ENCODE measurements around the gene KLHL26. TPM values are rescaled to one million over a fixed set of nuclear protein-coding genes. Genes with fewer than 3 reads are reported as not detected.

Gene KLHL26
- total and polyA plus RNA-seq, 4 donors = 2.3 to 5.9 (median 2.4) TPM

DNA sequence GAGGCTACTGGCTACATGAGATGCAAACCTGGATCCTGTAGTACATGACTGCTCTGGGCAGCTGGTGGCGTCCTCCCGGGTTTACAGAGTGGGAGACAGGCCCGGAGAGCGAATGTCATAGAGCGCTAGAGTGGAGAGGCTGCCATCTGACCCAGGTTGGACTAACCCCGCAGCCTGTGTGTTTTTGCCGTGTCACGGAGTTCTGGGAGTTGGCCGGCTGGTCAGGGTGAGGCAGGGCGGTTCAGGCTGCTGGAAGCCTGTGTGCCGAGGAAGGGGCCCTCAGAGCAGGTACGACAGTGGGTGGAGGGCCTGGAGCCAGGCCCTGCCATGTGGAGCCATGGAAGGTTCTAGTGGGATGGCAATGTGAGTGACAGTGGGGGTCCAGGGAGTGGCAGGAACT is 59.2 kb downstream of the KLHL26 start:
- no peaks in the 10 kb centered on the region for H3K9me3 ChIP-seq (ENCODE audit: control insufficient read depth in 4 of 4, low read length in 3 of 4)
- H3K9ac ChIP-seq (ENCODE audit: low read depth in 1 of 2, low read length in 2 of 2) = no peak overlapping the region
- H3K27ac ChIP-seq (ENCODE audit: low read depth in 1 of 2, low read length in 2 of 2) = no peak overlapping the region
- H3K4me3 ChIP-seq (ENCODE audit: low read depth in 1 of 3, low read length in 3 of 3) = no peak overlapping the region
- WGBS = 91% methylated on average over 12 of the region's 12 CpGs
- no peak for DNase-seq (ENCODE audit: low spot score)
- H3K36me3 ChIP-seq (ENCODE audit: control insufficient read depth in 4 of 4, insufficient read depth in 3 of 4, low read depth in 1 of 4, low read length in 3 of 4) = no peaks in the 10 kb centered on the region
- H3K4me1 ChIP-seq (ENCODE audit: control insufficient read depth in 4 of 4, insufficient read depth in 4 of 4, low read length in 3 of 4) = peaks cover 4 to 16% (median 11%) of the 10 kb centered on the region in 4 donors
- no peak for TF ChIP-seq YY1 (IDR thresholded peaks at IDR 0.05)
- TF ChIP-seq RAD21 (IDR thresholded peaks at IDR 0.05) = no peak
- TF ChIP-seq, protein P1, sequence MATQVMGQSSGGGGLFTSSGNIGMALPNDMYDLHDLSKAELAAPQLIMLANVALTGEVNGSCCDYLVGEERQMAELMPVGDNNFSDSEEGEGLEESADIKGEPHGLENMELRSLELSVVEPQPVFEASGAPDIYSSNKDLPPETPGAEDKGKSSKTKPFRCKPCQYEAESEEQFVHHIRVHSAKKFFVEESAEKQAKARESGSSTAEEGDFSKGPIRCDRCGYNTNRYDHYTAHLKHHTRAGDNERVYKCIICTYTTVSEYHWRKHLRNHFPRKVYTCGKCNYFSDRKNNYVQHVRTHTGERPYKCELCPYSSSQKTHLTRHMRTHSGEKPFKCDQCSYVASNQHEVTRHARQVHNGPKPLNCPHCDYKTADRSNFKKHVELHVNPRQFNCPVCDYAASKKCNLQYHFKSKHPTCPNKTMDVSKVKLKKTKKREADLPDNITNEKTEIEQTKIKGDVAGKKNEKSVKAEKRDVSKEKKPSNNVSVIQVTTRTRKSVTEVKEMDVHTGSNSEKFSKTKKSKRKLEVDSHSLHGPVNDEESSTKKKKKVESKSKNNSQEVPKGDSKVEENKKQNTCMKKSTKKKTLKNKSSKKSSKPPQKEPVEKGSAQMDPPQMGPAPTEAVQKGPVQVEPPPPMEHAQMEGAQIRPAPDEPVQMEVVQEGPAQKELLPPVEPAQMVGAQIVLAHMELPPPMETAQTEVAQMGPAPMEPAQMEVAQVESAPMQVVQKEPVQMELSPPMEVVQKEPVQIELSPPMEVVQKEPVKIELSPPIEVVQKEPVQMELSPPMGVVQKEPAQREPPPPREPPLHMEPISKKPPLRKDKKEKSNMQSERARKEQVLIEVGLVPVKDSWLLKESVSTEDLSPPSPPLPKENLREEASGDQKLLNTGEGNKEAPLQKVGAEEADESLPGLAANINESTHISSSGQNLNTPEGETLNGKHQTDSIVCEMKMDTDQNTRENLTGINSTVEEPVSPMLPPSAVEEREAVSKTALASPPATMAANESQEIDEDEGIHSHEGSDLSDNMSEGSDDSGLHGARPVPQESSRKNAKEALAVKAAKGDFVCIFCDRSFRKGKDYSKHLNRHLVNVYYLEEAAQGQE (IDR thresholded peaks at IDR 0.05) = no peak
- TF ChIP-seq NR2F2 (IDR thresholded peaks at IDR 0.05) = no peak
- no peak for TF ChIP-seq HNF4G (IDR thresholded peaks at IDR 0.05)
- TF ChIP-seq JUND (IDR thresholded peaks at IDR 0.05) = no peak
- TF ChIP-seq, protein P2, sequence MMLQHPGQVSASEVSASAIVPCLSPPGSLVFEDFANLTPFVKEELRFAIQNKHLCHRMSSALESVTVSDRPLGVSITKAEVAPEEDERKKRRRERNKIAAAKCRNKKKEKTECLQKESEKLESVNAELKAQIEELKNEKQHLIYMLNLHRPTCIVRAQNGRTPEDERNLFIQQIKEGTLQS (IDR thresholded peaks at IDR 0.05) = no peak
- TF ChIP-seq FOXA1 (IDR thresholded peaks at IDR 0.05) = no peak
- TF ChIP-seq GABPA (IDR thresholded peaks at IDR 0.05 in 1 of 2, conservative IDR thresholded peaks at IDR 0.05 in 1 of 2) = no peak
- TF ChIP-seq, protein P3, sequence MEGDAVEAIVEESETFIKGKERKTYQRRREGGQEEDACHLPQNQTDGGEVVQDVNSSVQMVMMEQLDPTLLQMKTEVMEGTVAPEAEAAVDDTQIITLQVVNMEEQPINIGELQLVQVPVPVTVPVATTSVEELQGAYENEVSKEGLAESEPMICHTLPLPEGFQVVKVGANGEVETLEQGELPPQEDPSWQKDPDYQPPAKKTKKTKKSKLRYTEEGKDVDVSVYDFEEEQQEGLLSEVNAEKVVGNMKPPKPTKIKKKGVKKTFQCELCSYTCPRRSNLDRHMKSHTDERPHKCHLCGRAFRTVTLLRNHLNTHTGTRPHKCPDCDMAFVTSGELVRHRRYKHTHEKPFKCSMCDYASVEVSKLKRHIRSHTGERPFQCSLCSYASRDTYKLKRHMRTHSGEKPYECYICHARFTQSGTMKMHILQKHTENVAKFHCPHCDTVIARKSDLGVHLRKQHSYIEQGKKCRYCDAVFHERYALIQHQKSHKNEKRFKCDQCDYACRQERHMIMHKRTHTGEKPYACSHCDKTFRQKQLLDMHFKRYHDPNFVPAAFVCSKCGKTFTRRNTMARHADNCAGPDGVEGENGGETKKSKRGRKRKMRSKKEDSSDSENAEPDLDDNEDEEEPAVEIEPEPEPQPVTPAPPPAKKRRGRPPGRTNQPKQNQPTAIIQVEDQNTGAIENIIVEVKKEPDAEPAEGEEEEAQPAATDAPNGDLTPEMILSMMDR (IDR thresholded peaks at IDR 0.05; ENCODE audit: low read depth, low read length, missing input control) = no peak
- TF ChIP-seq RXRA (IDR thresholded peaks at IDR 0.05) = no peak
- TF ChIP-seq SP1 (IDR thresholded peaks at IDR 0.05) = no peak
- no peak for TF ChIP-seq EGR1 (IDR thresholded peaks at IDR 0.05; ENCODE audit: low read depth in 2 of 2)
- TF ChIP-seq FOXA2 (IDR thresholded peaks at IDR 0.05) = no peak
- no peak for TF ChIP-seq HNF4A (conservative IDR thresholded peaks at IDR 0.05)
- no peak for TF ChIP-seq TAF1 (conservative IDR thresholded peaks at IDR 0.05)
- TF ChIP-seq, protein P4, sequence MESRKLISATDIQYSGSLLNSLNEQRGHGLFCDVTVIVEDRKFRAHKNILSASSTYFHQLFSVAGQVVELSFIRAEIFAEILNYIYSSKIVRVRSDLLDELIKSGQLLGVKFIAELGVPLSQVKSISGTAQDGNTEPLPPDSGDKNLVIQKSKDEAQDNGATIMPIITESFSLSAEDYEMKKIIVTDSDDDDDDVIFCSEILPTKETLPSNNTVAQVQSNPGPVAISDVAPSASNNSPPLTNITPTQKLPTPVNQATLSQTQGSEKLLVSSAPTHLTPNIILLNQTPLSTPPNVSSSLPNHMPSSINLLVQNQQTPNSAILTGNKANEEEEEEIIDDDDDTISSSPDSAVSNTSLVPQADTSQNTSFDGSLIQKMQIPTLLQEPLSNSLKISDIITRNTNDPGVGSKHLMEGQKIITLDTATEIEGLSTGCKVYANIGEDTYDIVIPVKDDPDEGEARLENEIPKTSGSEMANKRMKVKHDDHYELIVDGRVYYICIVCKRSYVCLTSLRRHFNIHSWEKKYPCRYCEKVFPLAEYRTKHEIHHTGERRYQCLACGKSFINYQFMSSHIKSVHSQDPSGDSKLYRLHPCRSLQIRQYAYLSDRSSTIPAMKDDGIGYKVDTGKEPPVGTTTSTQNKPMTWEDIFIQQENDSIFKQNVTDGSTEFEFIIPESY (IDR thresholded peaks at IDR 0.05) = no peak
- no peaks in the 10 kb centered on the region for H3K27me3 ChIP-seq (ENCODE audit: control insufficient read depth in 4 of 4, insufficient read depth in 4 of 4, low read length in 3 of 4)

DNA sequence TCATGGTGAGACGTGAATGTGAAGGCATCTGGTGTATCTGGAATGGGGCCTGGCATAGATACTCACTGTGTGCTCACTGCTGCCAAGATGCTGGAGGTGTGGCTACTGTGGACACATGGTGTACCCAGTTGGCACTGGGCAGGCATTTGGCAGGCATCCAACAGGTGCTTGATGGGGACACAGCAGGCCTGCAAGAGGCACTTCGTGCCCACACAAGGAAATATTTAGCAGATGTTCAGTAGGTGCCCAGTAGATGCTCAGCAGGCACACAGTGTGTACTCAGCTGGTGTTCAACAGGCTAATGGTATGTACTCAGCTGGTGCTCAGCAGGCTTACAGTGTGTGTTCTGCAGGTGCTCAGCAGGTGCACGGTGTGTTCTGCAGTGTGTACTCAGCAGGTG is 60.9 kb downstream of the KLHL26 start:
- no peak for DNase-seq (ENCODE audit: low spot score)
- H3K9ac ChIP-seq (ENCODE audit: low read depth in 1 of 2, low read length in 2 of 2) = no peak overlapping the region

More for the DNA sequence above, 60.9 kb downstream of the KLHL26 start:
- WGBS = 59% methylated on average over 3 of the region's 3 CpGs
- H3K4me3 ChIP-seq (ENCODE audit: low read depth in 1 of 3, low read length in 3 of 3) = no peak overlapping the region
- no peaks in the 10 kb centered on the region for H3K9me3 ChIP-seq (ENCODE audit: control insufficient read depth in 4 of 4, low read length in 3 of 4)
- TF ChIP-seq YY1 (IDR thresholded peaks at IDR 0.05) (no peak), RXRA (IDR thresholded peaks at IDR 0.05) (no peak), TAF1 (conservative IDR thresholded peaks at IDR 0.05) (no peak), NR2F2 (IDR thresholded peaks at IDR 0.05) (no peak), SP1 (IDR thresholded peaks at IDR 0.05) (no peak), RAD21 (IDR thresholded peaks at IDR 0.05) (no peak), HNF4G (IDR thresholded peaks at IDR 0.05) (no peak)
- H3K27me3 ChIP-seq (ENCODE audit: control insufficient read depth in 4 of 4, insufficient read depth in 4 of 4, low read length in 3 of 4) = no peaks in the 10 kb centered on the region
- no peaks in the 10 kb centered on the region for H3K36me3 ChIP-seq (ENCODE audit: control insufficient read depth in 4 of 4, insufficient read depth in 3 of 4, low read depth in 1 of 4, low read length in 3 of 4)
- peaks cover 4 to 20% (median 14%) of the 10 kb centered on the region in 4 donors for H3K4me1 ChIP-seq (ENCODE audit: control insufficient read depth in 4 of 4, insufficient read depth in 4 of 4, low read length in 3 of 4)
- no peak overlapping the region for H3K27ac ChIP-seq (ENCODE audit: low read depth in 1 of 2, low read length in 2 of 2)

Data from liver (tissue), 9 donors.